KMS-11 (cell line): ENCODE measurements around the gene EPHB3.

Experiments
- H2AFZ ChIP-seq: fragments of 200-600 bp; sonication (generic); 2 replicates; pipeline ENCODE4 v1.6.1; 2016; ENCODE audit warnings: antibody characterized with exemption, mixed run types, low read depth
- H3K27ac ChIP-seq: fragments of 200-600 bp; sonication (generic); 2 replicates; pipeline ENCODE4 v1.6.1; 2016; ENCODE audit warnings: mild to moderate bottlenecking, mixed run types
- H3K27me3 ChIP-seq: fragments of 200-600 bp; sonication (generic); 2 replicates; pipeline ENCODE4 v1.6.1; 2017; ENCODE audit warnings: mild to moderate bottlenecking, low read depth, mixed run types, moderate library complexity; ENCODE audit not compliant: insufficient read depth
- H3K36me3 ChIP-seq: fragments of 200-600 bp; sonication (generic); 2 replicates; pipeline ENCODE4 v1.6.1; 2017; ENCODE audit warnings: mild to moderate bottlenecking, mixed run types; ENCODE audit not compliant: insufficient read depth
- H3K4me1 ChIP-seq: fragments of 200-600 bp; sonication (generic); 2 replicates; pipeline ENCODE4 v1.6.1; 2016; ENCODE audit warnings: mild to moderate bottlenecking, low read depth, mixed run types; ENCODE audit not compliant: poor library complexity, severe bottlenecking
- H3K4me2 ChIP-seq: fragments of 200-600 bp; sonication (generic); 2 replicates; pipeline ENCODE4 v1.7.0; 2016; ENCODE audit warnings: mild to moderate bottlenecking, mixed run types
- H3K4me3 ChIP-seq: fragments of 200-600 bp; sonication (generic); IDR thresholded peaks from 2 replicates; pipeline ENCODE4 v1.6.1; 2017; ENCODE audit warnings: low read depth, low read length, mixed read lengths; ENCODE audit not compliant: insufficient read depth
- H3K79me2 ChIP-seq: fragments of 200-600 bp; sonication (generic); 2 replicates; pipeline ENCODE4 v1.6.1; 2016; ENCODE audit warnings: low read depth, mixed run types; ENCODE audit not compliant: insufficient read depth
- H3K9ac ChIP-seq: fragments of 200-600 bp; sonication (generic); 2 replicates; pipeline ENCODE4 v1.6.1; 2016; ENCODE audit warnings: mild to moderate bottlenecking, mixed run types
- H4K20me1 ChIP-seq: fragments of 200-600 bp; sonication (generic); 2 replicates; pipeline ENCODE4 v1.6.1; 2016; ENCODE audit warnings: mild to moderate bottlenecking, mixed run types; ENCODE audit not compliant: insufficient read depth
- CTCF ChIP-seq: fragments of 200-600 bp; sonication (generic); conservative IDR thresholded peaks from 2 replicates; pipeline ENCODE4 v1.6.1; 2017; ENCODE audit warnings: low read depth, mild to moderate bottlenecking, antibody characterized with exemption, low read length, moderate library complexity, mixed read lengths

The EPHB3 gene

GRCh38 chr3:184570035-184570434, 8.4 kb downstream of the EPHB3 start:
- no peaks in the 10 kb centered on the region for H3K36me3 ChIP-seq
- no peak overlapping the region for H3K4me3 ChIP-seq
- no peak overlapping the region for H3K9ac ChIP-seq
- no peaks in the 10 kb centered on the region for H4K20me1 ChIP-seq
- no peaks in the 10 kb centered on the region for H3K4me1 ChIP-seq
- peaks cover 30% of the 10 kb centered on the region for H3K27me3 ChIP-seq
- H3K4me2 ChIP-seq, result no peak overlapping the region
- no peak overlapping the region for H2AFZ ChIP-seq
- H3K27ac ChIP-seq, result no peak overlapping the region
- H3K79me2 ChIP-seq, result no peaks in the 10 kb centered on the region
- TF ChIP-seq CTCF, result no peak

- peaks cover 30% of the 10 kb centered on the region for H3K27me3 ChIP-seq
- H3K36me3 ChIP-seq, result no peaks in the 10 kb centered on the region
- TF ChIP-seq CTCF, result no peak
- H3K4me1 ChIP-seq, result no peaks in the 10 kb centered on the region
- no peaks in the 10 kb centered on the region for H3K79me2 ChIP-seq
- H3K4me3 ChIP-seq, result no peak overlapping the region
- no peak overlapping the region for H3K9ac ChIP-seq
- no peak overlapping the region for H2AFZ ChIP-seq
- H4K20me1 ChIP-seq, result no peaks in the 10 kb centered on the region
- H3K27ac ChIP-seq, result no peak overlapping the region
- no peak overlapping the region for H3K4me2 ChIP-seq
Observed at GRCh38 chr3:184570489-184570888, 8.9 kb downstream of the EPHB3 start.

- H3K9ac ChIP-seq, result no peak overlapping the region
- H2AFZ ChIP-seq, result no peak overlapping the region
- H3K4me1 ChIP-seq, result no peaks in the 10 kb centered on the region
- no peaks in the 10 kb centered on the region for H3K79me2 ChIP-seq
- no peaks in the 10 kb centered on the region for H3K36me3 ChIP-seq
- H3K27ac ChIP-seq, result no peak overlapping the region
- TF ChIP-seq CTCF, result no peak
- H3K27me3 ChIP-seq, result peaks cover 30% of the 10 kb centered on the region
- H3K4me3 ChIP-seq, result no peak overlapping the region
- H4K20me1 ChIP-seq, result no peaks in the 10 kb centered on the region
- no peak overlapping the region for H3K4me2 ChIP-seq
Observed at GRCh38 chr3:184571750-184572377, 10.3 kb downstream of the EPHB3 start.

GRCh38 chr3:184572633-184573270, 11.2 kb downstream of the EPHB3 start:
- no peak for TF ChIP-seq CTCF
- Histone ChIP-seq H4K20me1 (no peaks in the 10 kb centered on the region), H3K9ac (no peak overlapping the region), H3K27me3 (peaks cover 31% of the 10 kb centered on the region), H3K36me3 (no peaks in the 10 kb centered on the region), H3K79me2 (no peaks in the 10 kb centered on the region), H3K4me3 (no peak overlapping the region), H3K4me1 (no peaks in the 10 kb centered on the region), H2AFZ (no peak overlapping the region), H3K4me2 (no peak overlapping the region), H3K27ac (no peak overlapping the region)
